Epidermal melanocyte (primary cell): ENCODE results near the gene LMO7.
"Not testable (repeated sequence)": the region's sequence is repeated elsewhere in the genome, so short reads cannot be mapped to it uniquely, and the experiment has no call there.

Experiments used
- DNase-seq: peaks from one replicate; pipeline ENCODE4 v3.0.0; 2011; ENCODE audit warnings: low spot score; ENCODE audit not compliant: insufficient read length

The LMO7 gene

DNA sequence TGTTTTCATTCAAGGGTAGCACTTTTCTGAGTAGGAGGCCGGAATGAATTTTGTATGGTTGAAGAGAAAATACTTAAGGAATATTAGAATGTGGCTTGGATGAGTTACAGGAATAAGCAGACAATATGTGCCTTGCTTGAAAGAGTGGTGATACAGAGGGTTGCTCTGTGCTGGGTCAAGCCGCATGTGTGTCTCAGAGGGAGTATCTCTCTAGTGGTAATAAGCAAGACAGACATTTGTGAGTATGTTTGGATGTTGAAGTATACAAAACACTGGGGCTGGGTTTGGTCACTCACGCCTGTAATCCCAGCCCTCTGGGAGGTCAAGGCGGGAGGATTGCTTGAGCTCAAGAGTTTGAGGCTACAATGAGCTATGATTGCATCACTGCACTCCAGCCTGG lies 103.9 kb downstream of the LMO7 start:
- DNase-seq: no peak

DNA sequence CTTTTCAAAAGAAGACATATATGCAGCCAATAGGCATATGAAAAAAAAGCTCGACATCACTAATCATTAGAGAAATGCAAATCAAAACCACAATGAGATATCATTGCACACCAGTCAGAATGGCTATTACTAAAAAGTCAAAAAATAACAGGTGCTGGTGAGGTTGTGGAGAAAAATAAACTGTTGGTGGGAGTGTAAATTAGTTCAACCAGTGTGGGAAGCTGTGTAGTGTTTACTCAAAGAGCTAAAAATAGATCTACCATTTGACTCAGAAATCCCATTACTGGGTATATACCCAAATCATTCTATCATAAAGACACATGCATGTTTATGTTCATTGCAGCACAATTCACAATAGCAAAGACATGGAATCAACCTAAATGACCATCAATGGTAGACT lies 106.9 kb downstream of the LMO7 start:
- not testable (repeated sequence) for DNase-seq

DNA sequence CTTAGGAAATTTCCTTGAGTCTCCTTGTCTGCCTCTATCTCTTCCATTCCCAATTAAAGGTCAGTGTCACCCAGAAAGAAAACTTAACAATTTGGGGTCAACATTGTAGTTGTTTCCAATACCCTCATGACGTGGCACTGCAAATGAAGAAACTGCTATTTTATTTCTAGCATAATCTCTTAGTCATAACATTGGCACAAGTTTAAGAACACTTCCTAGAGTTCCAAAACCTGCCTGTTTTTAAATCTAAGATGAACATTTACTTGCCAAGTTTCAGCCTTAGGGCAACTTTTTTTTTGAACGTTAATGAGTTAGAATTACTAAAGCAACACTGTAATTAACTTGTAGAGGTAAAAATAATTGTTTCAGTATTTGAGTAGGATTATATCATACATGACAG lies 108.0 kb downstream of the LMO7 start:
- DNase-seq: no peak

DNA sequence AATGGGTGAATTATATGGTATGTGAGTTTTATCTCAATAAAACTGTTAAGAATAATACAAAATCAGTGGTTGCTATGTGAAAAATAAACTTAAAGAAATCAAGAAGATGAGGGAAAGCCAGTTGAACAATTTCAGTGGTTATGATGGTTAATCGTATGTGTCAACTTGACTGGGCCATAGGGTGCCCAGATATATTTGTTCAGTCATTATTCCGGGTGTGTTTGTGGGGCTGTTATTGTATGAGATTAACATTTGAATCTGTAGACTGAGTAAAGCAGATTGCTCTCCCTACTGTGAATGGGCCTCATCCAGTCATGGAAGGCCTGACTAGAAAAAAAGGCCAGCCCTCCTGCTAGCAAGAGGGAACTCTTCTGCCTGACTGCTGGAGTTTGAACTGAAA lies 109.3 kb downstream of the LMO7 start:
- DNase-seq: no peak

DNA sequence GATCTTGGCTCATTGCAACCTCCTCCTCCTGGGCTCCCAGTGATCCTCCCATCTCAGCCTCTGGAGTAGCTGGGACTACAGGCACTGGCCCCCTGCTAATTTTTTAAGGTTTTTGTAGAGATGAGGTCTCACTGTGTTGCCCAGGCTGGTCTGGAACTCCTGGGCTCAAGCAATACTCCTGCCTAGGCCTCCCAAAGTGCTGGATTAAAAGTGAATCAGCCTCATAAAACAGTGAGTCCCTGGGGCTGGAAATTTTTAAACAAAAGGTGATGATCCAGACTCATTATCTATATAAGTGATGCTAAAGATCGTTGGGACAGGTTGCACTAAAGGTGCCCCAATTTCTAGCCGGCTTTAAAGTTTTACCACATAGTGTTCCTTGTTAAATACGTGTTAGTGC lies 112.7 kb downstream of the LMO7 start:
- DNase-seq: no peak

DNA sequence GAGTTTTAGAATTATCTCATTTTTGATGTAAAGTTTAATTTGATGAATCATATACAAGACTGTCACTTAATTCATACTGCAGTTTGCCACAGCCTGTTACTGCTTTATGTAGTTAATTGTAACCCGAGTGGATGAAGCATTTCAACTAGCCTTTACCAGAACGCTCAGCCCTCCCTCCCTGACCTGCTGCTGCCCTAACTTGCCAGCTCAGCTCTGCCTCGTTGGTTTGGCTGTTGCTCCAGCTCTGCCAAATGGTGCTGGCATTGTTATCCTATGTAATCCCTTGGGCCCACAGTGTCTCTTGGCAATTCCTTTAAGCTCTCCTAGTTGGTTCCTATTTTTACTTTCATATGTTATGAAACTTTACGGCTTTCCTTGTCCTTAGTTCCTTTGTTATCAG lies 113.3 kb downstream of the LMO7 start:
- no peak for DNase-seq

DNA sequence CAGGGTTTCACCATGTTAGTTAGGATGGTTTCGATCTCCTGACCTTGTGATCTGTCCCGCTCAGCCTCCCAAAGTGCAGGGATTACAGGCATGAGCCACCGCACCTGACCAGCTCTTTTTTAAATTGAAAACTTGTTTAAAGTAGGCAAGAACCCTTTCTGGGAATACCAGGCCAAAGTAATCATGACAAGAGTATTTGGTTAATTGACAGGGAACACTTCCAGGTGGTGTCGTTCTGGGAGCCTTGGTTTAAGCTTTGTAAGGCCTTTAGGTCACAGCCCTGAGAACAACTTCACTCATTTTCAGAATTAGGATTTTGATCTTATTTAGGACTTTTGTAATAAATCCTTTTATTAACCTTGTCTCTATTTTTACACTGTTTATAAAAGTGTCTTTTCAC lies 115.2 kb downstream of the LMO7 start:
- DNase-seq: no peak

DNA sequence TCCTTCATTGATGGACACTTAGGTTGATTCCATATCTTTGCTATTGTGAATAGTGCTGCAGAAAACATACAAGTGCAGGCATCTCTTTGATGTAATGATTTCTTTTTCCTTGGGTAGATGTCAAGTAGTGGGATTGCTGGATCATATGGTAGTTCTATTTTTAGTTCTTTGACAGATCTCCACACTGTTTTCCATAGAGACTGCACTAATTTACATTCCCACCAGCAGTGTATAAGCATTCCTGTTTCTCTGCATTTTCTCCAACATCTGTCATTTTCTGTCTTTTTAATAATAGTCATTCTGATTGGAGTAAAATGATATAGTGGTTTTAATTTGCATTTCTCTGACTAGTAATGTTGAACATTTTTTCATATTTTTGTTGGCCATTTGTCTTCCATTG lies 116.7 kb downstream of the LMO7 start:
- DNase-seq: no peak

DNA sequence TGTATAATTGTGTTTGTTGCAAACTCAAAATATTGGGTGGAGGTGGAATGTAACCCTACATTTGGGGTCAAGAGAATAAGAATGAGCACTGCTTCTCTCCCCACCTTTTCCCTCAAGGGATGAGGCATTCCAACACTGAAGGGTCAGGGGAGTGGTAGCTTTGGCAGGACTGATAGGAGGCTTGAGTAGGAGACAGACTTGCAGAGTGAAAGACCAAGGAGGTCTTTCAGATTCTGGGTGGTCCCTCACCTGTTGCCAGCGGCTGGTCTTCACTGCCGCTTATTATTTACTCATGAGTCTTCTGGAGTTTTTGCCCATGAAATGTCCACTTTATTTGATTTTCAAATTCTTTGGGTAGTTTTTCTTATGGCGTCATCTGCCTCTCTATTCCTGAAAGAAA lies 118.8 kb downstream of the LMO7 start:
- no peak for DNase-seq

DNA sequence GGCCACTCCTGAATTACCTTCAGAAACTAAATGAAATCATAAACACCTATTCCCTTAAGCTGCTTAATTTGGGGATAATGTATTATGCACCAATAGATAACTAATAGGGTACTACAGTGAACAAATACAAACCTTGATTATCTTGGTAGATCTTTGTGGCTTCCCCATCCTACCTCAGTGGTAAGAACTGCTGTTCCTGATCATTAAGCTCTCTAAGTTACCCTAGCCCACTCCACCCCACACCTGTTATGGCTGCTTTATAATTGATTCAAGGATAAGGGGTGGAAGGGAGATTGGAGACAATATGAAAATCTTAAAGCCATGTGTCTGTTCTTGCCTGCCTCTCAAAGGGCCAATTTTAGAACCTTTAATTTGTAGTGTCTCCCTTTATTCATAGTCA lies 121.2 kb downstream of the LMO7 start:
- no peak for DNase-seq

DNA sequence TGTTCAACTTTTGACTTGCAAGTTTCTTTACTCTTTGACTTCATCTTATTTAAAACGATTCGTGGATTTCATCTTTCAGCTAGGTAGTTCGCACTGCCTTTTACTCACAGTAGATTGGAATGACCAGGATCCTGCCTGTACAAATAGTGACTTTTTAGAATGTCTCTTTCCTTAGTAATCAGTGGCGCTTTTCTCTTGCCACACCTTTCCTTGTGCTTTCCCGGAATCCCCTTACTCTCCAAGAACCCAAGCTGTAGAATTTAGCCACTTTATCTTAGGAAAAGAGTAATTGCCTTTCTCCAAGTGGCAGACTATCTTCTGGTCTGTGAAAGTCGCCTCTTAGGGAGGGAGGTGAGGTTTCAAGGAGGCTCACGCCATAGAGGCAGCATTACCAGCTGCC lies 123.4 kb downstream of the LMO7 start:
- DNase-seq: no peak

DNA sequence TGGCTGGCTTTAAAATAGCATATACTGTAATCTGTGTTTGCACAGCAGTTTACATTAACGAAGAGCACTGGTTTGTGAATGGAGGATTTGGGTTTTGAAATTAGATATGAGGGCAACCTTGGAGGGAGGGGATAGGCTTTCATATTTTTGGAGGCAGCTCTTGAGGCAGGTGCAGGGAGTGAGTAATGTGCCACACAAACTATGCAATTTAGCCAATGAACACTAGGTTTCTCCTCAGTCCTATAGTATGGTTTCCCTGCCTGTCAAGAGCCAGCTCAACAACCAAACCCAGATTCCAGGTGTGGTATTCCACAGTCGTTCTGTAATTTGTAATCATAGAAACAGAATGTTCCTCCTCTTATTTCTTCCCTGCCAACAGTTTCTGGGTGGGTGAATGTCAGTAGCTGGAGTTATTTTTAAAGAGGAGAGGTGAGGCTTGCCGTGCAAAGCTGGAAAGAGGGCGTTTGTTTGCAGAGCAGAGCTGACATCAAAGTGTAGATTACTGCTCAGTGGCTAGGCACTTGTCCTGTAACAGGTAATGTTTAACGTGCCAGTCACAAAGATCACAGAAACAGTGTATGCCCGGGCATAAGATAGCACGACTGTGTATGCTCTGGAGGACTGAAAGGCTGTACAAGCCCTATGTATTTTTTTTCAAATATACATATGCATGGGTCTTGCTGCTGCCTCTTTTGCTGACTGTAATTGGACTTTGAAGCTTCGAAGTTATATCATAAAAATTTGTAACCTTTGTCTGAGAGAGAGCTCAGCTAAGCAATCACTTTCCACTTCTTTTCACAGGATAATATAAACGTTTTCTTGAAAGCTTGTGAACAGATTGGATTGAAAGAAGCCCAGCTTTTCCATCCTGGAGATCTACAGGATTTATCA lies 124.2 kb downstream of the LMO7 start:
- no peak for DNase-seq

DNA sequence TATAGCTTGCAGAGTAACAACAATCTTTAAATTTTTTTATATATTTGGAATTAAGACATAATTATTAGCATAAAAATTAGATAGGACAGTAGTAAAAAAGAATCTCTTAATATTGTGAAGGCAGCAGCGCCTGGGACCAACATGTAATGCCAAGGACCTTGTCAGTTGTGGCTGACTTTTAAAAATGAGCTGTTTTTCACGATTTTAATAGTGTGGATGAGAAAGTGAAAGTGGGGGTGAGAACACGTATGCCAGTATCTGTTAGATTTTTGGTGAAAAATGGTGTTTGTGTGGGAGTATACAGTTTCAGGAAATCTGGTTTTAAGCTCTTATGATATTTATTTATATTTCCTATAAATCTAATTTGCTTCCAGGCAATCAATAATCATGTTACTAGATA lies 125.2 kb downstream of the LMO7 start:
- no peak for DNase-seq

DNA sequence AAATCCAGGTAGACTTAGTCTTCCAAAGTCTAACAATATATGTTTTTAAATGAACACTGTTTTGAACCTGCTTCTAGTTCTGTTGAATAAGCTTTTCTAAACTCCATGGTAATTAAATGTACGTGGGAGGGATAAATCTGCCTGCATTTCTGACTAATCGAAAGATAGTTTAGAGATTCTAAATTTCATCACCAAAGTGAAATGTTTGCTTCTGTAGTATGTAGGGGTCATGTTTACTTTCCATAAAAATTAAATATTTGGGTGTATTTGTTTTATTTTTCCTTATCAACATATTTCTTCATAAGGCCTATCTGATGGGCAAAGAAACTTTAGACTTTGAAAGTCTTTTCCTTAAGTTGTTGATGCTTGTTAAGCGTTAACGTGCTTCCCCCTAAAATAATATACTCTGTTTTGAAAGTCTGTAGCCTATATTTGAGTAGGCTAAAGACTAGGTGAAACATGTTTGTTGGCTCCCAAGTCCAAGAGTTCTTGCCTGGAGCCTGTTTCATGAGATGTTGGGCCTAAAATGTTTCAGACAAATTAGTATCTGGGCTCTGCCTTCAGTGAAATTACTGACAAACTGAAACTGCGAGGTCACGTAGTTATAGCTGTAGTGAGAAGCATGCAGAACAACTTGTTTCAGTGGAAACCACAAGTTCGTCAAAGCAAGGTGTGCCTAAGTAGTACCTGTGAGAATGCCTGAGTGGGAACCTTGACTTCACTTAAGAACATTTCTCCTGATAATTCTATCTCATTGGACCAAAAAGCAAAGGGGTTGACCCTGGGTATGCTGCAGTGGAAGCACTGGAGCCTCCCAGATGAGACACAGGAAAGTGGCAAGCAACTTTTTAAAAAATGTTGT lies 126.2 kb downstream of the LMO7 start:
- no peak for DNase-seq

DNA sequence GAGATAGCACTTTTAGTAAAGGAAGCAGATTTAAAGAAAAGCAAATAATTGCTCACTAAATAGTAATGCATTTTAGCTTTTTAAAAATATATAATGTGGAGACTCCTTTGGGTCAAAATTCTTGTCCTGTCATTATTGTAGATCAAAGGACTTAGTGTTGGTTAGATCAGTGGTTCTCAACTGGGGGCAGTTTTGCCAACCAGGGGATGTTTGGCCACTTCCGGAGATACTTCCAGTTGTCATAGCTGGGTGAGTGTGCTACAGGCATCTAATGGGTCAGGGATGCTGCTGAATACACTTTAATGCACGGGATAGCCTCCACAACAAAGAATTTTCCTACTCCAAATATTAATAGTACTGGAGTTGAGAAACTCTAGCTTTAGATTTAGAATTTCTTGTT lies 126.8 kb downstream of the LMO7 start:
- no peak for DNase-seq

DNA sequence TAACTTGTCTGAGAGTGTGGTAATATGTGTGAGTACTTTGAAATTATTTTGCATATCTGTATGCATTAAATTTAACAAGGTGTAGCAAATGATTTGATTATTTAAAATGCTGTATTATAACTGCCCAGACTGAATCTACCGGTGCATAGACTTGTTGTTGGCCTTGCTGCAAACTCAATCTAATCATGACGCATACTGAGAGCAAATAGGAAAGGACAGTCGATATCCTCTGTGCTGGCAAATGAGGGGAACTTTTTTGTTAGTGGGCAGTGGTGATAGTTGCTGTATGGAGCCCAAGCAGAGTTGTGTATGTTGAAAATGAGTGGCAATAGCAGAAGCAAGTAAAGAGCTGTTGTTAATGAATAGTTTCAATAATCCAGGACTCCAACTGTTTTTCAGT lies 127.4 kb downstream of the LMO7 start:
- no peak for DNase-seq

DNA sequence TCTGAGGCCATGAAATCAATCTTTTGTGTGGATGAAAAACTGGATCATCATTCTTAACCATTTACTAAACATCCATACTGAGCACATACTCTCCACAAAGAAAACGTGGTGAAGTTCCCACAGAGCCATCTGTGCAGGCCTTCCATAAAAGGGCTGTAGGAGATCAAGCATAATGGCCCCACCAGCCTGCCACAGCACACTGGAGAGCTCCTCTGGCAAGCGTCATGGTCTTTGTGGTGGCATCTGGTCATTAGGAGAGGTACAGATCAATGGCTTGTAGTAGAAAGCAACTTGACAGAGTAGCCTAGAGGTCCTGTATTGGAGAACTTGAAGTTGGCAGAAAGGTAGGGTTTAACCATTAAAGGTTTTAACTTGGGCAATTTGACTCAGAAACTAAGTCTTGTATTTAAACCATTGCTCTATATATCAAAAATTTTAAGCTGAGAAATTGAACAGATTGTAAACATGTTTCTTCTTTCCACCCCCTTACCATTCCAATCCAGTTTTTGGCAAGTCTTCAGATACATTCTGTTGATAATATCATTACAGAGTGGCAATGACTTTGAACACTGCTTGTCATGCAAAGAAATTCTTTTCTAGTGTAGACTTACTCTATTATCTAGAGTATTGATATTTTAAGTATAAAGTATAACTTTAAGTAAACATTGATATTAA lies 128.3 kb downstream of the LMO7 start:
- no peak for DNase-seq

DNA sequence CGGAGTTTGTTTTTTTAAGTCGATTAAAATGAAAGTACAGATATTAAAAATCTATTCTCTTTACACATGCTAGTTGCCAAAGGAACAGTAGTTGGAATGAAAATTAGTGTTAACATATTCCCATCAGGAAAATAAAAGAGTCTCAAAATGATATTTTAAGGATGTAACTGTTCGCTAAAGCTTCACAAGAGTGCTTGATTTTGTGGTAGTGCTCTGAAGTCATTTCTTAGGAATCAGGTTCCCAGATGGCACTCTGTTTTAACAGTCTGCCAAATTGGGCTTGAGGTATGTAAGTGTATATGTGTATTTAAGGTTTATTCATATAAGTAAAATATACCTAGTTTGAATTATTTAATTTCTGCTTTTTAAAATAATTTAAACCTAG lies 128.8 kb downstream of the LMO7 start:
- no peak for DNase-seq

DNA sequence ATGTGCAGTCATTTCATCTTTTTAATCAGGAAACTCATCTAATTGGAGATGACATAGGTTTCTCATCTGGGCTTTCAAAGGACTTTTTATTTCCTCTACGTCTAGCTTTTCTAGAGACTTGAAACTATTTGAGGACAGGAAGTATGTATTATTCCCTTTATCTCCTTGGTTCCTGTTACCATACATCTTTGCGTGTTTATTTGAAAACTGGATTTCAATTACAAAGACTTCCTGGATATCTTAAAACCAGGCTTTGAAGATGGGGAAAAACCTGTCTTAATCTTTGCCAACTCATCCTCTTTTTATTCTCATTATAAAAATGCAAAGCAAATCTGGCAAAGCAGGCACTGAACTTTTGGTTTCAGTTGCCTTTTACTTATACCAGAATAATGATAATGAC lies 130.5 kb downstream of the LMO7 start:
- DNase-seq: no peak

DNA sequence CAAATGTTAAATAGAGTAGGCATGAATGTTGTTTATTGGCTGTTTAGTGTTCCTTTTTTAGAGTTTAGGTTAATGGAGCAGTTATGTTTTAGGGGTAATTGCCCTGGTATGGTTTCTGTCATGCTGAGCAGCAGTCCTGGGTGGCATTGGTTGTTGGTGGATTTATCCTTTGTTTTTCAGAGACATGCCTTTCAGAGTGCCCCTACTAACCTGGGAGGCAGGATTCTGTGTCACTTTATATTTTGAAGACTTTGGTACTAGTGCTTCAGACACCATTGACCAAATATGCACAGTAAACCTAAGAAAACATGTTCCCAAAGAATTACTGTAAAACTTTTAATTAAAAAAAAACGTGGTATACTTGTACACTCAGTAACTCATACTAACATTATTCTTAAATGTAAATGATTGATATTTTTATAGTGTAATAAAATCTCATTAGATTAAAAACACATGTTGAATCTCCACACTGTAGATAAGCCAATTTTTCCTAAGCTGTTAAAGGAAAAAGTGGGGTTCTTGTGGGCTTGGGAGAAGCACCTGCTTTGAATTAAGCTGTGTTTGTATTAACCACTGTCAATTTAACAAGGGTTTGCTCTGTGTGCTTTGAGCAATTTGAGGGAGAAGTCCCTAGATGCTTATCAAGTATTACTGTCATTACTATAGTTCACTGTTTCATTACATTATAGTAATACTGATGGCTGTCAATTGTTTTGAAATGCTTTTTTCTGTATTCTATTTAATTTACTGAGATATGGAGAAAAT lies 133.2 kb downstream of the LMO7 start:
- DNase-seq: no peak

DNA sequence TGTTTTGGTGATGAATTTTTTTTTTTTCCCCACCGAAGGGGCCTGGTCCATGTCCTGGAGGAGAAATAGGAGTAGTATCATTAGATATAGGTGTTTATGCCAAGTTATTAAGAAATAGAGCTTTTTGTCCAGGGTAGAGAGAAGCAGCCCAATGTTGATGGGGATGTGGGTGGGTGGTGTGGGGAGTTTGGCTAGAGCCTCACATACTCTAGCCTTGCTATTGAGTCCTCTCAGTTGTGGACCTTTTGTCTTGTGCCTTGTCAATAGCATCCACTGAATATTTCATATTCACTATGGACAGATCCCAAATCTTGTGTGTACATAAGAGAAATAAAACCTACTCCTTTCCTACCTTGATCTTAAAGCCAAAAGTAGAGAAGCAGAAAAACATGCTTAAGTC lies 134.0 kb downstream of the LMO7 start:
- DNase-seq: no peak
